ENCODE data around the gene NPHP1. TPM values are rescaled to one million over a fixed set of nuclear protein-coding genes. Genes with fewer than 3 reads are reported as not detected.
"Not testable (repeated sequence)": the region's sequence is repeated elsewhere in the genome, so short reads cannot be mapped to it uniquely, and the experiment has no call there.

The NPHP1 gene
- total and polyA plus RNA-seq, 2 experiments from 2014 or later, result 5.8 to 11.6 TPM

DNA sequence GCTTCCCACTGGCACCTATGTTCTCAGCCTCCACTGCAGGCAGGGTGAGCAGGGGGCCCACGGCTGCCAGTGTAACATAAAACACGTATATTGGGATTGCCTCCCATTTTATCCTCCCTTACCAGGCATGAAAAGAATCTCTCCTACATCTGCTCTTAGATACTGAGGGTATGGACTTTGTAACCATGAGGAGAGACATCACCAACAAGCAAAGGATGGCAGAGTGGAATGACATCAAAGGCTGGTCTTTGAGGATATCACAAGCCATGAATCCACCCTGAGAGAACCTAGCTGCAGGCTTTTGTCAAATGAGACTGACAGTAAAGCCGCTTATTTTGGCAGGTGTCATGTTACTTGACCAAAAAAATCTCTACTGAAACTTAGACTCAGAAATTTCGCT lies 7.4 kb downstream of the NPHP1 start:
- TF ChIP-seq, protein P1, sequence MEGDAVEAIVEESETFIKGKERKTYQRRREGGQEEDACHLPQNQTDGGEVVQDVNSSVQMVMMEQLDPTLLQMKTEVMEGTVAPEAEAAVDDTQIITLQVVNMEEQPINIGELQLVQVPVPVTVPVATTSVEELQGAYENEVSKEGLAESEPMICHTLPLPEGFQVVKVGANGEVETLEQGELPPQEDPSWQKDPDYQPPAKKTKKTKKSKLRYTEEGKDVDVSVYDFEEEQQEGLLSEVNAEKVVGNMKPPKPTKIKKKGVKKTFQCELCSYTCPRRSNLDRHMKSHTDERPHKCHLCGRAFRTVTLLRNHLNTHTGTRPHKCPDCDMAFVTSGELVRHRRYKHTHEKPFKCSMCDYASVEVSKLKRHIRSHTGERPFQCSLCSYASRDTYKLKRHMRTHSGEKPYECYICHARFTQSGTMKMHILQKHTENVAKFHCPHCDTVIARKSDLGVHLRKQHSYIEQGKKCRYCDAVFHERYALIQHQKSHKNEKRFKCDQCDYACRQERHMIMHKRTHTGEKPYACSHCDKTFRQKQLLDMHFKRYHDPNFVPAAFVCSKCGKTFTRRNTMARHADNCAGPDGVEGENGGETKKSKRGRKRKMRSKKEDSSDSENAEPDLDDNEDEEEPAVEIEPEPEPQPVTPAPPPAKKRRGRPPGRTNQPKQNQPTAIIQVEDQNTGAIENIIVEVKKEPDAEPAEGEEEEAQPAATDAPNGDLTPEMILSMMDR (IDR thresholded peaks at IDR 0.05; ENCODE audit: low read depth, low read length), result no peak
- H3K27me3 ChIP-seq, result no peaks in the 10 kb centered on the region
- no peaks in the 10 kb centered on the region for H3K4me1 ChIP-seq (ENCODE audit: low read depth)
- H3K36me3 ChIP-seq, result no peaks in the 10 kb centered on the region
- H3K4me3 ChIP-seq, result no peak overlapping the region
- no peak for DNase-seq (ENCODE audit: low read depth in 1 of 2, low spot score in 1 of 2)
- no peak overlapping the region for H3K27ac ChIP-seq
- H3K9me3 ChIP-seq (ENCODE audit: low read depth), result no peaks in the 10 kb centered on the region

DNA sequence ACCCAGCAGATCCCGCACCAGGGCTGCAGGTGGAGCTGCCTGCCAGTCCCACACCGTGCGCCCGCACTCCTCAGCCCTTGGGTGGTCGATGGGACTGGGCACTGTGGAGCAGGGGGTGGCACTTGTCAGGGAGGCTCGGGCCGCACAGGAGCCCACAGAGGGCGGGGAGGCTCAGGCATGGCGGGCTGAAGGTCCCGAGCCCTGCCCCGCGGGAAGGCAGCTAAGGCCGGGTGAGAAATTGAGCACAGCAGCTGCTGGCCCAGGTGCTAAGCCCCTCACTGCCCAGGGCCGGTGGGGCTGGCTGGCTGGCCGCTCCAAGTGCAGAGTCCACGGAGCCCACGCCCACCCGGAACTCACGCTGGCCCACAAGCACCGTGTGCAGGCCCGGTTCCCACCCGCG lies 14.6 kb downstream of the NPHP1 start:
- not testable (repeated sequence) for H3K9me3 ChIP-seq (ENCODE audit: low read depth); H3K27ac ChIP-seq; H3K27me3 ChIP-seq; H3K4me1 ChIP-seq (ENCODE audit: low read depth); H3K36me3 ChIP-seq; H3K4me3 ChIP-seq; DNase-seq (ENCODE audit: low read depth in 1 of 2, low spot score in 1 of 2)

DNA sequence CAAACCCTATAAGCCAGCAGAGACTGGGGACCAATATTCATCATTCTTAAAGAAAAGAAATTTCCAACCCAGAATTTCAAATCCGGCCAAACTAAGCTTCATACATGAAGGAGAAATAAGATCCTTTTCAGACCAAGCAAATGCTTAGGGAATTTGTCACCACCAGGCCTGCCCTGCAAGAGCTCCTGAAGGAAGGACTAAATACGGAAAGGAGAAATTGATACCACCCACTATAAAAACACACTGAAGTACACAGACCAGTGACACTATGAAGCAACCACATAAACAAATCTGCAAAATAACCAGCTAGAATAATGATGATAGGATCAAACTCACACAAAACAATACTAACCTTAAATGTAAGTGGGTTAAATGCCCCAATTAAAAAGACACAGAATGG lies 22.4 kb downstream of the NPHP1 start:
- no peaks in the 10 kb centered on the region for H3K27me3 ChIP-seq
- no peaks in the 10 kb centered on the region for H3K9me3 ChIP-seq (ENCODE audit: low read depth)
- H3K4me3 ChIP-seq, result no peak overlapping the region
- no peaks in the 10 kb centered on the region for H3K36me3 ChIP-seq
- H3K4me1 ChIP-seq (ENCODE audit: low read depth), result no peaks in the 10 kb centered on the region
- TF ChIP-seq, protein P1 (IDR thresholded peaks at IDR 0.05; ENCODE audit: low read depth, low read length), result no peak
- H3K27ac ChIP-seq, result no peak overlapping the region
- no peak for DNase-seq (ENCODE audit: low read depth in 1 of 2, low spot score in 1 of 2)

DNA sequence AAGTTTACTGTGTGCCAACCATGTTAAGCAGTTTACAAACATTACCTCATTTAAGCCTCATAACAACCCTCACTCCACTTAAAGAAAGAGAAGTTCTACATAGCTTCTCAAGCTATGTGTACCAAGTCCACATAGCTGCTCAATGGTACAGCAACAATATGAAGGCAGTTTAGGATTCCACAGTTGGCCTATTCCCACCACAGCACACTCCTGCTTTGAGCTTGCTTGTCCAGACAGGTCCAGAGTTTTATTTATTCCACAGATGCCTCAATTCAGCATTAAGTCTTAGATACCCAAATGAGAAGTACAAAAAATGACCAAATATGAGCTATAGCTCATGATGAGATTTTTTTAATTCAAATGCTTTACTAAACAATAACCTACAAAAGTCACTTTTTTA lies 24.8 kb downstream of the NPHP1 start:
- no peak for DNase-seq (ENCODE audit: low read depth in 1 of 2, low spot score in 1 of 2)

DNA sequence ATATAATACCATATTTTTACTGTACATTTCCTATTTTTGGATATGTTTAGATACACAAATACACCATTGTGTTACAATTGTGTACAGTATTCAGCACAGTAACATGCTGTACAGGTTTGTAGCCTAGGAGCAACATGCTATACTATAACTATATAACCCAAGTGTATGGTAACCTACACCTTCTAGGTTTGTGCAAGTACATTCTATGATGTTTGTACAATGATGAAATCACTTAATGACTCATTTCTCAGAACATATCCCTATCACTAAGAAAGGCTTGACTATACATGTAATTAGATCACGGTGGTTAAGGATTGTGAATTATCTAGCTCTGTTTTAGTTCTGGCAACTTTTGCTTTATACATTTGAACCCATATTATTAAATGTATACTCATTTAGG lies 31.3 kb downstream of the NPHP1 start:
- TF ChIP-seq, protein P1 (IDR thresholded peaks at IDR 0.05; ENCODE audit: low read depth, low read length), result no peak
- no peaks in the 10 kb centered on the region for H3K36me3 ChIP-seq
- no peak overlapping the region for H3K4me3 ChIP-seq
- H3K27me3 ChIP-seq, result no peaks in the 10 kb centered on the region
- peak in 1 of 2 donors; percentile 49 for DNase-seq (ENCODE audit: low read depth in 1 of 2, low spot score in 1 of 2)
- H3K4me1 ChIP-seq (ENCODE audit: low read depth), result peaks cover 7% of the 10 kb centered on the region
- H3K9me3 ChIP-seq (ENCODE audit: low read depth), result no peaks in the 10 kb centered on the region
- no peak overlapping the region for H3K27ac ChIP-seq

More for the DNA sequence above, 24.8 kb downstream of the NPHP1 start:
- Histone ChIP-seq H3K27ac (no peak overlapping the region), H3K9me3 (ENCODE audit: low read depth) (no peaks in the 10 kb centered on the region), H3K27me3 (no peaks in the 10 kb centered on the region), H3K36me3 (no peaks in the 10 kb centered on the region), H3K4me3 (no peak overlapping the region), H3K4me1 (ENCODE audit: low read depth) (no peaks in the 10 kb centered on the region)
- TF ChIP-seq, protein P1 (IDR thresholded peaks at IDR 0.05; ENCODE audit: low read depth, low read length), result no peak

DNA sequence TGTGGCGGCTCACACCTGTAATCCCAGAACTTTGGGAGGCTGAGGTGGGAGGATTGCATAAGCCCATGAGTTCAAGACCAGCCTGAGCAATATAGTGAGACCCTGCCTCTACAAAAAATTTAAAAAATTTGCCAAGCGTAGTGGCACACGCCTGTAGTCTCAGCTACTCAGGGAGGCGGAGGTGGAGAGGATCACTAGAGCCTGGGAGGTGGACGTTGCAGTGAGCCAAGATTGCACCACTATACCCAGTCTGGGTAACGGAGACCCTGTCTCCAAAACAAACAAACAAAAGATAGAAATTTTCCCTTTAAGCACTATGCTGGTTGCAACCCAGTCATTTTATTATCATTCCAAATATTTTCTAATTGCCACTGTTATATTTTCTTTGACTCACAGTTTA lies 32.3 kb downstream of the NPHP1 start:
- no peak overlapping the region for H3K4me3 ChIP-seq
- no peaks in the 10 kb centered on the region for H3K27me3 ChIP-seq
- TF ChIP-seq, protein P1 (IDR thresholded peaks at IDR 0.05; ENCODE audit: low read depth, low read length), result no peak
- no peak overlapping the region for H3K27ac ChIP-seq
- H3K4me1 ChIP-seq (ENCODE audit: low read depth), result peaks cover 7% of the 10 kb centered on the region
- no peaks in the 10 kb centered on the region for H3K9me3 ChIP-seq (ENCODE audit: low read depth)
- H3K36me3 ChIP-seq, result no peaks in the 10 kb centered on the region
- DNase-seq (ENCODE audit: low read depth in 1 of 2, low spot score in 1 of 2), result no peak

Data from cardiac muscle cell (in vitro differentiated cells and primary cell).